Activated CD4-positive, alpha-beta memory T cell treated with anti-CD3 and anti-CD28 coated beads for 36 hours (primary cell): Measurements from ENCODE around the gene LENEP. TPM values are rescaled to one million over a fixed set of nuclear protein-coding genes. Genes with fewer than 3 reads are reported as not detected.

Experiments used
- CTCF ChIA-PET: fragments of 350-600 bp; sonication (Branson Sonifier 250); formaldehyde crosslinking; loops from one replicate; lab custom pipeline; 2021; ENCODE audit warnings: antibody characterized with exemption, inconsistent platforms; lab: Charles Lee
- POLR2A ChIA-PET: fragments of 350-600 bp; sonication (Branson Sonifier 250); formaldehyde crosslinking; loops from one replicate; lab custom pipeline; 2021; ENCODE audit warnings: antibody characterized with exemption; lab: Charles Lee
- DNase-seq: peaks from one replicate; pipeline ENCODE4 v3.0.0-alpha.2; 2020
- H3K27ac Mint-ChIP-seq: one replicate; pipeline ENCODE4 v1.8.0; 2021; ENCODE audit warnings: mixed read lengths
- H3K27me3 Mint-ChIP-seq: one replicate; pipeline ENCODE4 v1.8.0; 2021; ENCODE audit warnings: mixed read lengths
- H3K36me3 Mint-ChIP-seq: one replicate; pipeline ENCODE4 v1.8.0; 2021; ENCODE audit warnings: mixed read lengths
- H3K4me1 Mint-ChIP-seq: one replicate; pipeline ENCODE4 v1.8.0; 2021; ENCODE audit warnings: low read depth, mixed read lengths
- H3K4me3 Mint-ChIP-seq: one replicate; pipeline ENCODE4 v1.8.0; 2021; ENCODE audit warnings: mild to moderate bottlenecking, mixed read lengths
- H3K9me3 Mint-ChIP-seq: one replicate; pipeline ENCODE4 v1.8.0; 2021; ENCODE audit warnings: mixed read lengths
- intact Hi-C: fragments of 100-400 bp; cut with micrococcal nuclease; formaldehyde crosslinking; loops from one replicate; pipeline ENCODE4 v1.15.1; 2023
- total RNA-seq, 2 experiments: library from RNA; stranded (reverse); gene quantifications; one replicate each; pipeline ENCODE4 v1.2.3, GENCODE V29; 2021

LENEP gene
- total RNA-seq, 2 experiments from 2014 or later, result 0.36 to 0.56 TPM

DNA sequence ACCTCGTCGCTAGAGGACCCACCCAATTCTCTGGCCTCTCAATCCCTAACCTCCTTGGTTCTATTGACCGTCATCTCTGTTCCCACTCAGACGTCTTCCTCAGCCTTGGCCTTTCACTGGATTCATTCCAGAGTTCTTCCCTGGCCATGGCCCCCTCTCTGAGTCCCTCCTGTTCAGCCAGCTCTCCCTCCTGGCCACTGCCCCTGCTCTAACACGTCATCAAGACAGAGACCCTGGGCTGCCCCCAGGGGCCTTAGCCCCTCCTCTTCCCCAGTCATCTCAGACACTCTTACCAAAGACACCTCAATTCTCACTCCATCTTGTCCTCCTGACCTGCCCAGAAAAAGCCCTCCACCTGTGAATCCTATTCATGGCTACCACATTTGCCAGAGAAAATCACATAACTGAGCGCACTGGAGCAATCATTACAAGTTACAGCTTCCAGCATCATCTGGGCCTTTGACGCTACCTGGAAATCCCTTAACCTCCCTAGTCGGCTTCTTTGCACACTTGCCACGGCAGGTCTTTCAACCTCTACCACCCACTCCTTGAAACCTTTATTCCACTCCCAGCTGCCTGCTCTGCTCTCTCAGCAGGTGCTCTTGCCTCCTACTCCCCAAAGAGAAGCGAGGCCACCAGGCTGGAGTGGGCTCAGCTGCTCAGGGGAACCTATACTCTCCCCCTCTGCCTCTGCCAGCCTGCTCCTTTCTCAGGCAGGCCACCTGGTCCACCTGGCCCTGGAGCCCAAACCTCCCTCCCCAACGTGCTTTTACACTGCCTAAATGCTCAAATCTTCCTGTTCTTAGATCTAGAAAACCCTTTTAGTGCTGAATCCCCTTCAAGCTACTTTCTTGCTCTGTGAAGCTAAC lies 26.2 kb downstream of the LENEP start:
- peaks cover 21% of the 10 kb centered on the region for H3K36me3 Mint-ChIP-seq
- H3K4me3 Mint-ChIP-seq, result no peak overlapping the region
- CTCF ChIA-PET, result interaction anchor here (1.0 to 9.8 kb wide), 9 partner anchors 9 to 460 kb away, joined by 3 to 144 read pairs (median 5); partner anchors contain the start of genes ADAM15, LENEP and PYGO2
- peak overlapping the region; percentile 18 for H3K27ac Mint-ChIP-seq
- H3K4me1 Mint-ChIP-seq, result peaks cover 45% of the 10 kb centered on the region
- no peaks in the 10 kb centered on the region for H3K27me3 Mint-ChIP-seq
- no peak for DNase-seq
- POLR2A ChIA-PET, result interaction anchor here (0.8 to 4.9 kb wide), 6 partner anchors 10 to 83 kb away, joined by 3 to 31 read pairs (median 4); partner anchors contain the start of genes FLAD1 and PMVK
- intact Hi-C loops, result no loop called here
- H3K9me3 Mint-ChIP-seq, result no peaks in the 10 kb centered on the region

DNA sequence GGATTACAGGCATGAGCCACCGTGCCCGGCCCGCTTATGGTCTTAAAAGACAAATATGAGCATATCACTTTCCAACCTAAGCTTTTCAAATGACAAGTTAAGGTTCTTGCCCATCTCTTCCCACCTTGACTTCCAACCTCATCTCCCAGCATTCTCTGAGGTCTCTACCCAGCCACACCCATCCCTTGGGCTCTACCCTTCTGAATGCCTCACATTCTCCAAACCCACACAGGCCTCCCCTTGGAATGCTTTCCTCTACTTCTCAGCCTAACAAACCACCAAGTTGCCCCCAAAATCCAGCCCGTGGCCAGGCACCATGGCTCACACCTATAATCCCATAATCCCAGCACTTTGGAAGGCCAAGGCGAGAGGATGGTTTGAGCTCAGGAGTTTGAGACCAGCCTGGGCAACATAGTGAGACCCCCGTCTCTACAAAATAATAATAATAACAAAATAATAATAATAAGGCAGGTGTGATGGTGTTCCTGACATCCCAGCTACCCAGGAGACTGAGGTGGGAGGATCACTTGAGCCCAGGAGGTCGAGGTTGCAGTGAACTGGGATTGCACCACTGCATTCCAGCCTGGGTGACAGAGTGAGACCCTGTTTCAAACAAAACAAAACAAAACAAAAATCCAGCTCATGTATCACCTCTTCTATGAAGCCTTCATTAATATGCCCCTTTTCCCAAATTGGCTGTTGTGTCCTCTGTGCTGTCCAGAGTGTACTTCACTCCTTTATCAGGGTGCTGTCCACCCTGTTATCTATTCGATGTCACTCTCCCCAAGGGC lies 28.9 kb downstream of the LENEP start:
- peaks cover 25% of the 10 kb centered on the region for H3K4me1 Mint-ChIP-seq
- ChIA-PET CTCF (interaction anchor here (0.9 to 3.1 kb wide), 4 partner anchors 22 to 69 kb away, joined by 3 to 14 read pairs (median 4); partner anchors contain the start of gene ADAM15), POLR2A (no interaction called here)
- intact Hi-C loops, result no loop called here
- H3K27me3 Mint-ChIP-seq, result no peaks in the 10 kb centered on the region
- no peak for DNase-seq
- H3K36me3 Mint-ChIP-seq, result peaks cover 8% of the 10 kb centered on the region
- H3K27ac Mint-ChIP-seq, result no peak overlapping the region
- no peak overlapping the region for H3K4me3 Mint-ChIP-seq
- no peaks in the 10 kb centered on the region for H3K9me3 Mint-ChIP-seq

DNA sequence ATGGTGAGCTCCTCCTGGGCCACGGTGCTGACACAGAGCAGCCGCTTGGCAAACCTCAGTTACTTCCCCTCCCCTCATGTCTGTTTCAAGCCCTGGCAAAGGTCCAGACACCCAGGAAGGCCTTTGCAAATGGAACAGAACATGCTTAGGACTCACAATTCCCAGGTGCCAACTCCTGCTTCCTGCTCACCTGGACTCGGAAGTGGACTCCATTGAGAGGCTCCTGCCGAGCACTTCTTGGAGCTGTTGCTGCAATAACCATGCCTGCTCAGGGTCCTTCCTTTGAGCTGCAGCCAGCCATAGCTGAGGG lies 29.5 kb downstream of the LENEP start:
- Mint-ChIP-seq H3K36me3 (peaks cover 6% of the 10 kb centered on the region), H3K27ac (no peak overlapping the region), H3K4me3 (no peak overlapping the region), H3K27me3 (no peaks in the 10 kb centered on the region), H3K9me3 (no peaks in the 10 kb centered on the region), H3K4me1 (peaks cover 21% of the 10 kb centered on the region)
- DNase-seq, result no peak
- CTCF ChIA-PET, result interaction anchor here (0.9 to 3.1 kb wide), 3 partner anchors 22 to 39 kb away, joined by 3 to 14 read pairs (median 6); partner anchors contain the start of gene ADAM15
- POLR2A ChIA-PET, result no interaction called here
- intact Hi-C loops, result no loop called here

DNA sequence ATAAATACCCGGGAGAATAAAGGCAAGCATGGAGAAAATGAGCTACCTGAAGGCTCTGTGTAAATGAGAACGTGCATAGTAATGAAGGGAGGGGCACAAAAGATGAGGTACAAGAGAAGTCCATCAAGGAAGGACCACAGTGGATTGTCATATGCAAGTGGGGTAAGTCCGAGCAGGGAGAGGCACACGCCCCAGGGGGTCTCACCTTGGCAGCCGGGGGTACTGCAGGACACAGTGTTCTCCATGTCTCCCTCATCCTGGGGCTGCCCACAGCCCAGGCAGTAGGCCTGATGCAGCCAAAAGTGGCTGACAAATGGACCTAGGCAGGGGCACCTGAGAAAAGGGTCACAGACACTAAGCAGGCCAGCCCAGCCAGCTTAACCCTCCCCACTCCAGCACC lies 30.2 kb downstream of the LENEP start:
- Mint-ChIP-seq H3K9me3 (no peaks in the 10 kb centered on the region), H3K36me3 (peaks cover 6% of the 10 kb centered on the region), H3K27me3 (no peaks in the 10 kb centered on the region), H3K4me1 (peaks cover 18% of the 10 kb centered on the region), H3K27ac (no peak overlapping the region), H3K4me3 (no peak overlapping the region)
- no peak for DNase-seq
- CTCF ChIA-PET, result interaction anchor here (1.5 kb wide), 1 partner anchor 28 kb away, joined by 6 read pairs; the partner anchor contains the start of gene ADAM15
- intact Hi-C loops, result no loop called here
- POLR2A ChIA-PET, result no interaction called here

DNA sequence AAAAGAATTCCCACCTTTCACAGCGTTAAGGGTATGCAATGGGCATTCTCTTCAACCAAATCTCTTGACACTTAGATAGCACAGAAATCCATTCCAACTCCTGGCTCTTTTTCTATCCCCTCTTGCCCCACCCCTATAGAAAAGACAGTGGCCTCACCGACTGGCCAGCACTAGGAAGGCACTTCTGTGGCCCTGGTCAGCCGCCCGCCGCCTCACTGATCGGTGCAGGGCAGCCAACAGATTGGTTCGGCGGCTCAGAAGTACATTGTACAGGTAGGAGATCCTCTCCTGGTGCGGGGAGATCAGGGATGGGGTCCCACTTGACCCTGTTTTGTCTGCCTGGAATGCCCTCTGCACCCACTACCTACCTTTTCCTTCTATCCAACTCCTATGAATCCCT lies 30.9 kb downstream of the LENEP start:
- intact Hi-C loops, result no loop called here
- Mint-ChIP-seq H3K4me3 (no peak overlapping the region), H3K4me1 (peaks cover 11% of the 10 kb centered on the region), H3K36me3 (peaks cover 5% of the 10 kb centered on the region), H3K27me3 (no peaks in the 10 kb centered on the region), H3K27ac (no peak overlapping the region), H3K9me3 (no peaks in the 10 kb centered on the region)
- POLR2A ChIA-PET, result no interaction called here
- CTCF ChIA-PET, result no interaction called here
- DNase-seq, result no peak

DNA sequence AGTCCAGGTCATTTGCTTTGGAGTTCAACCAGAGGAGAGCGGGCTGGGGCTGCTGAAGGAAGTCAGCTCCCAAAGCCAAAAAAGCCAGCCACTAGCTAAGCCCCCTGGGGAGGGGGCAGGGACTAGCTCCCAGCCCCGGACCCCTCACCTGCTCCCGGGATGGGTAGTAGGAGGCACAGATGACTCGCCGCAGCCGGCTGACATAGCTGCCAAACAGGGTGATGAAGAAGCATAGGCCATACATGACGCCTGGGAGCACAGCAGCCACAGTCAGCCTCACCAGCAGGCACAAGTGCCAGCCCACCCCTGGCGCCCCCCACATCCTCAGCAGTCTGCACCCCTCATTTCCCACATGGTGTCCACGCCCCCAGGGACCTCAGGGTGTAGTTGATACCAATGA lies 32.8 kb downstream of the LENEP start:
- H3K4me3 Mint-ChIP-seq, result no peak overlapping the region
- ChIA-PET CTCF (no interaction called here), POLR2A (no interaction called here)
- no peaks in the 10 kb centered on the region for H3K27me3 Mint-ChIP-seq
- no peak overlapping the region for H3K27ac Mint-ChIP-seq
- intact Hi-C loops, result no loop called here
- H3K9me3 Mint-ChIP-seq, result no peaks in the 10 kb centered on the region
- no peaks in the 10 kb centered on the region for H3K36me3 Mint-ChIP-seq
- no peak for DNase-seq
- peaks cover 4% of the 10 kb centered on the region for H3K4me1 Mint-ChIP-seq

DNA sequence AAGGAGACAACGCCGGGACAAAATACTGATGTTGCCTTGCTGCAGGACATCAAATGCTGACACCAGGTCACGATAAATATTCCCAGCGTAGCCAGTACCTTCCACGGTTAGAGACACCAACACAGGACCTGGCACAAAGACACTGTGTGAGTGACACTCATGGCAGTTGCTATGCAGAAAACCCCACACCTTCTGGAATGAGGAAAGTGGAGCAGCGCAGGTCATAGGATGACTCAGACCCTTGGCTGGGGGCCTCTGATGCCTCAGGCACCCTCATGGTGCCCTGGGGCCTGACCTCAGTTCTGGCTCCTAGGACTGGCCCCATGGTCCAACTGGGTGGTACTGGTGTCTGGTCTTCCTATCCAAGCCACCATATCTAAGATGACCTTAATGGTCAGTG lies 33.2 kb downstream of the LENEP start:
- Mint-ChIP-seq H3K4me1 (peaks cover 4% of the 10 kb centered on the region), H3K27me3 (no peaks in the 10 kb centered on the region), H3K4me3 (no peak overlapping the region), H3K36me3 (no peaks in the 10 kb centered on the region), H3K9me3 (no peaks in the 10 kb centered on the region), H3K27ac (no peak overlapping the region)
- POLR2A ChIA-PET, result no interaction called here
- no peak for DNase-seq
- intact Hi-C loops, result no loop called here
- CTCF ChIA-PET, result interaction anchor here (2.7 kb wide), 1 partner anchor 18 kb away, joined by 8 read pairs; no protein-coding TSS in a partner anchor

DNA sequence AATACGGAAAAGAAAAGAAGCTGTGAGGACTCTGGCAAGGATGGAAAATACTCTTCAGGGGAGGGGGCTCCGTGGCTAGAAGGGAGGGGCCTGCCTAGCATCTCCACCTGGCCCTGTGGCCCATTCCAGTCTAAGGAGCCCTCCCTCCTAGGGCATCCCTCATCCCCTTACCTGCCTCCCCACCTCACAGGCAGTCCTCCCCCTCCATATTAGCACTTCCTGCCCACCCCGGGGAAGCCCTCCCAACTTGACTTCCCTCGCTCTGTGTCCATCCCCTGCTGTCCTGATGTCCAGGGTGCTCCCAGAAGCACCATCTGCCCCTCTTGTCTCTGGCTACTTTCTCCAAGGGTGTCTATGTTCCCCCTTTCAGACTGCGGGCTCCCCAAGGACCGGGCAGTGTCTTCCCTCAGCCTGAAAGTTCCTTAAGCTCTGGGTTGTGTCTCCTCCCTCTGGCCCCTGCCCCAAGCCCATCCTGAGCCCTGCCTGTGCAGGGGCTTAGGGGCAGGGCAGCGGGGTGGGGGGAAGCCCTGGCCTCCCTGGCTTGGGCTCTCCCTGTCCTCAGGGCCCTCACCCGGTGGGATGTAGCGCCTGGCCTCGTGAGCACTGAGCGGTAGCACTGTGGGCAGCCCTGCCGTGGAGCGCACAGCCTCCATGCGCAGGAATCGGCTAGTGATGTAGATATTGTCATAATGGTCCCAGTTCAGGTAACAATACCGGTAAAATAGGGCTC lies 36.3 kb downstream of the LENEP start:
- Mint-ChIP-seq H3K9me3 (no peaks in the 10 kb centered on the region), H3K4me1 (no peaks in the 10 kb centered on the region), H3K27me3 (no peaks in the 10 kb centered on the region), H3K4me3 (no peak overlapping the region), H3K27ac (no peak overlapping the region), H3K36me3 (no peaks in the 10 kb centered on the region)
- intact Hi-C loops, result no loop called here
- POLR2A ChIA-PET, result no interaction called here
- CTCF ChIA-PET, result interaction anchor here (0.6 kb wide), 1 partner anchor 32 kb away, joined by 5 read pairs; no protein-coding TSS in a partner anchor
- DNase-seq, result no peak

DNA sequence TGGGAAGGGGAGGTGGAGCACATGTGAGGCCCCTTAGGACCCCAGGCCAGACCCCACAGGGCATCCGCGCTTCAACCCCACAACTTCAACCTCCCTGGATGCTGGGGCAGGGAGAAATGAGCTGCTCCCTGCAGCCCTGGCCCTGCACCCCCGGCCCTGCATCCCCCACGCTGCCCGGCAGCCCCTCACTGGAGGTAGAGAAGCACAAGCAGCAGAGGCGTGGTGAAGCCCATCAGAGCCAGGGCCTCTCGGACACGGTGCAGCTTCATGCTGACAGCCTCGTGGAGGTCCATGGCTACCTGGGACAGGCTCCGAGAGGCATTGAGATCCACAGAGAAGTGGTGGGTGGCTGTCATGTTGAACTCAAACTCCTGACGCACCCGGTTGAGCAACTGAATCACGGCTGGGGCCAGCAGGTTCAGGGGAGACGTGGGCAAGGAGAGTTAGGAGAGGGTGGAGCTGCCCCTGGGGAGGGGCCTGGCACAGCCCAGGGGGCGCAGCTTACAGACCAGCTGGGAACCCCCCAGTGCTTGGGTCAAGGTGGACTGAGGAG lies 36.9 kb downstream of the LENEP start:
- intact Hi-C loops, result no loop called here
- DNase-seq, result no peak
- no peak overlapping the region for H3K4me3 Mint-ChIP-seq
- ChIA-PET POLR2A (no interaction called here), CTCF (interaction anchor here (0.6 kb wide), 1 partner anchor 32 kb away, joined by 5 read pairs; no protein-coding TSS in a partner anchor)
- no peaks in the 10 kb centered on the region for H3K4me1 Mint-ChIP-seq
- no peaks in the 10 kb centered on the region for H3K9me3 Mint-ChIP-seq
- H3K27ac Mint-ChIP-seq, result no peak overlapping the region
- H3K27me3 Mint-ChIP-seq, result no peaks in the 10 kb centered on the region
- H3K36me3 Mint-ChIP-seq, result no peaks in the 10 kb centered on the region

DNA sequence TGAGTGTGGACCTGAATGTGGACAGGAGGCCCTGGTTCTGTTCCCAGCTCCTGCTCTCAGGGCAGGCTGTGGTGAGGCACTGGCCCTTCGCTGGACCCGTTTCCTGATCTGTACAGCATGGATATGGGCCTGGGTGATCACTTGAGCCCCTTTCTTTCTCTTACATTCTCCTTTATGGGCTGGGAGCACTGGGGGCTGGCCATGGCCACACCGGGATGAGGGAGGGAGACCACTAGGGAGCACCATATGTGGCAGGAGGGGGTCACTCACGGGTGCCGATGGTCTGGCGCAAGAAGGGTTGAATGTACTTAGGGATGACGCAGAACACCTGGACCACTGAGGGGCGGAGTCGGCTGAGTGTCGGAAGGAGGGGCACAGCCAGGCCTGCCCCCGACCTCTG lies 37.5 kb downstream of the LENEP start:
- no peak for DNase-seq
- Mint-ChIP-seq H3K27me3 (no peaks in the 10 kb centered on the region), H3K4me1 (no peaks in the 10 kb centered on the region), H3K4me3 (no peak overlapping the region), H3K9me3 (no peaks in the 10 kb centered on the region), H3K27ac (no peak overlapping the region), H3K36me3 (no peaks in the 10 kb centered on the region)
- CTCF ChIA-PET, result no interaction called here
- intact Hi-C loops, result no loop called here
- POLR2A ChIA-PET, result no interaction called here

DNA sequence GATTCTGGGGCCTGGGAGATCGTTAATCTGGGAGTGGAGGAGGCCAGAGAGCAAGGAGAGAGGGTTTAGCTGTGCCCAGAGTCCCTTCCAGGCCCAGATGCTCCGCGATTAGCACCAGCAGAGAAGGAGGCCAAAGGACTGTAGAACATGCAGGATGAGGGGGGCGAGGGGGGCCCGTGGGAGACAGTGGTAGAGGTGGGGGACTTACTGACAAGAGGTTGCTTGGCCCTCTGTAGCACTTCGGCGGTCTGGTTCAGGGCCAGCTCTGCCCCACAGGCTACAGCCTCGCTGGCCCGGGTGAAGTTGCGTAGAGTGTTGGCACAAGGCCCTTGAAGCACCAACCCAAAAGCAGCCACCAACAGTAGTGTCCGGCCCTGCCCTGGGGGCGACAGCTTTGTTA lies 39.5 kb downstream of the LENEP start:
- no peaks in the 10 kb centered on the region for H3K36me3 Mint-ChIP-seq
- no peaks in the 10 kb centered on the region for H3K4me1 Mint-ChIP-seq
- CTCF ChIA-PET, result interaction anchor here (1.1 to 1.2 kb wide), 2 partner anchors 12 to 29 kb away, joined by 3 read pairs; no protein-coding TSS in a partner anchor
- intact Hi-C loops, result no loop called here
- DNase-seq, result no peak
- H3K27ac Mint-ChIP-seq, result no peak overlapping the region
- no peaks in the 10 kb centered on the region for H3K9me3 Mint-ChIP-seq
- H3K4me3 Mint-ChIP-seq, result no peak overlapping the region
- H3K27me3 Mint-ChIP-seq, result no peaks in the 10 kb centered on the region
- POLR2A ChIA-PET, result no interaction called here
